ENCODE measurements around the gene MATCAP1. TPM values are rescaled to one million over a fixed set of nuclear protein-coding genes. Genes with fewer than 3 reads are reported as not detected.

Gene MATCAP1
- total RNA-seq, 2 experiments from 2014 or later: 38.6 to 56.0 TPM

DNA sequence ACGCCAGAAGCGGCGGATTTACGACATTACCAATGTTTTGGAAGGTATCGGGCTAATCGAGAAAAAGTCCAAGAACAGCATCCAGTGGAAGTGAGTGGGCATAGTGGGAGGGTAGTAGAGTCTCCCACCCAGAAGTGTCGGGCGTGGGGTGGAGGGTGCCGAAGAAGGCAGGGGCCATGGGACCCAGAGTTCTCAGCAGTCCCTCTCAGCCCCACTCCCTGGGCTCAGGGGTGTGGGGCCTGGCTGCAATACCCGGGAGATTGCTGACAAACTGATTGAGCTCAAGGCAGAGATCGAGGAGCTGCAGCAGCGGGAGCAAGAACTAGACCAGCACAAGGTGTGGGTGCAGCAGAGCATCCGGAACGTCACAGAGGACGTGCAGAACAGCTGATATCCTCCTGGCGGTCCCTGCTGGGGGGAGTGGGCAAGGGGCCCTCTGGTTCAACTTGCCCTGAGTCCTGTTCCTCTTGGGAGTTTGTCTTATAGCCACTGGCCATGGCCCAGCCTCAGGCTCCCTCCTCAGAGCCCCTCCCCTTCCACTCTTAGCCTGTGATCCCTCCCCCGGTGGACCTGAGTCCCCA is 9.1 kb upstream of the MATCAP1 start:
- H3K4me1 Mint-ChIP-seq: peaks cover 52% of the 10 kb centered on the region
- H3K27me3 Mint-ChIP-seq: no peaks in the 10 kb centered on the region
- no peaks in the 10 kb centered on the region for H3K9me3 Mint-ChIP-seq (ENCODE audit: low read depth)
- ATAC-seq (peak; percentile 41), DNase-seq (peak; percentile 70)
- H3K27ac Mint-ChIP-seq: peak overlapping the region; percentile 89
- peaks cover 38% of the 10 kb centered on the region for H3K36me3 Mint-ChIP-seq
- peak overlapping the region; percentile 98 for H3K4me3 Mint-ChIP-seq
- CTCF ChIA-PET: interaction anchor here (1.0 to 4.0 kb wide), 14 partner anchors 8 to 362 kb away, joined by 3 to 25 read pairs (median 4); partner anchors contain the start of genes CES3, FBXL8, FHOD1 and MATCAP1

DNA sequence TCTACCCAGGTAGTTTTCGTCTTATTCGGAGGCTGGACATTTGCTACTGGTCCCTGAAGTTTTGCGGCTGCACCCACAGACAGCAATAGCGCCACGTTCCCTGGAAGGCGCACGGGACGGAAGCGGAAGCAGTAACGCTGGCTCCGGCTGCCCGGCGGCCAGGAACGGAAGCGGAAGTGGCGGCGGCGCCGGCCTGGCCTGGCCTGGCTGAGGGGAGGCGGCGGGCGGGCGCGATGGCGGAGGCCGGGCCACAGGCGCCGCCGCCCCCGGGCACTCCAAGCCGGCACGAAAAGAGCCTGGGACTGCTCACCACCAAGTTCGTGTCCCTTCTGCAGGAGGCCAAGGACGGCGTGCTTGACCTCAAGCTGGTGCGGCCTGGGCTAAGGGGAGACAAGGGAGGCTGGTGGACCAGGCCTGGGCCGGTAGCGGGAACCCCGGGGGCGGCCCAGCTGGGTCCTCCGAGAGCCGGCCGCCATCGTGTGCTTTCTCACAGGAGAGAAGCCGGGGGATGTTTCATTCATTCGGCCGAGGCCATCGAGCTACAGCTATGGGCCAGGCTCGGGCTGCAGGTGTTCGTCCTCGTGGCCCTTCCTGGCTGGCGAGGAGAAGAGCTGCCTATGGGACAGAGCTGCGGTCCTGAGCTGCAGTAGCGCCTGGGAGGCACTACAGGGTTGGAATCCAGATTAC is 8.4 kb upstream of the MATCAP1 start, which contains the start of gene E2F4:
E2F4 (plus strand) TSS at position 161 of the 687 bp plus-strand sequence; CDS start at position 234, 73 bp downstream.
- ATAC-seq (peak; percentile 92), DNase-seq (peak; percentile 93)
- Mint-ChIP-seq H3K27me3 (no peaks in the 10 kb centered on the region), H3K27ac (peak within 1 kb of the TSS; percentile 89), H3K4me1 (peaks cover 52% of the 10 kb centered on the region), H3K36me3 (peaks cover 34% of the 10 kb centered on the region), H3K4me3 (peak within 1 kb of the TSS; percentile 98), H3K9me3 (ENCODE audit: low read depth) (no peaks in the 10 kb centered on the region)
- CTCF ChIA-PET: interaction anchor here (1.0 to 4.0 kb wide), 13 partner anchors 8 to 362 kb away, joined by 3 to 25 read pairs (median 4); partner anchors contain the start of genes CES3, FHOD1, MATCAP1 and NAE1

DNA sequence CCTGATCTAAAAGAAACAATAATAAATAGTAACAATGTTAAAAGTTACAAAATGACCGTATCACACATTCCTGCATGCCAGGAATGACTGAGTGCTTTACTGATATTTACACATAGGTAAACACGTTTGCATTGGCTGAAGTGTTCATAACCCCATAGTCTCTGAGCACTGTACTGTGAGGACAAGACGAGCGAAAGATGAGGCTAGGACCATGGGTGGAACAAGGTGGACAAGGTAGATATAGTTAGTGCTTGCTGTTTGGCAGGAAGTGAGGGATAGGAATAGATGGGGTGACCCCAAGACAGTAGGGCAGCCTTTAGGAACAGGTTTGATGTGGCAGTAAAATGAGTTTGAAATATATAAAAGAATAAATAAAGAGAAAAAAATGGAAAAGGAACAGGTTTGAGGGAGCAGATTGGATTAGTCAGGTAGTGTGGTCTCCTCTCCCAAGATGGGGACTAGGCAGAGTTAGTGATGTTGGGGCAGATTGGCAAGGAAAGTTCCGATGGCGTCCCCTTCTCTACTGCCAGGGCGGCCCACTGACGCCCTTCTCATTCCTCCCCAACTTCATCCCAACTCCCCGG is 7.7 kb upstream of the MATCAP1 start:
- H3K36me3 Mint-ChIP-seq: peaks cover 28% of the 10 kb centered on the region
- H3K9me3 Mint-ChIP-seq (ENCODE audit: low read depth): no peaks in the 10 kb centered on the region
- DNase-seq (no peak), ATAC-seq (peak; percentile 4)
- H3K4me3 Mint-ChIP-seq: peak overlapping the region; percentile 98
- peaks cover 46% of the 10 kb centered on the region for H3K4me1 Mint-ChIP-seq
- CTCF ChIA-PET: interaction anchor here (1.0 to 4.0 kb wide), 3 partner anchors 35 to 87 kb away, joined by 3 to 25 read pairs (median 9); partner anchors contain the start of genes FHOD1 and TMEM208
- peaks cover 1% of the 10 kb centered on the region for H3K27me3 Mint-ChIP-seq
- H3K27ac Mint-ChIP-seq: peak overlapping the region; percentile 89

DNA sequence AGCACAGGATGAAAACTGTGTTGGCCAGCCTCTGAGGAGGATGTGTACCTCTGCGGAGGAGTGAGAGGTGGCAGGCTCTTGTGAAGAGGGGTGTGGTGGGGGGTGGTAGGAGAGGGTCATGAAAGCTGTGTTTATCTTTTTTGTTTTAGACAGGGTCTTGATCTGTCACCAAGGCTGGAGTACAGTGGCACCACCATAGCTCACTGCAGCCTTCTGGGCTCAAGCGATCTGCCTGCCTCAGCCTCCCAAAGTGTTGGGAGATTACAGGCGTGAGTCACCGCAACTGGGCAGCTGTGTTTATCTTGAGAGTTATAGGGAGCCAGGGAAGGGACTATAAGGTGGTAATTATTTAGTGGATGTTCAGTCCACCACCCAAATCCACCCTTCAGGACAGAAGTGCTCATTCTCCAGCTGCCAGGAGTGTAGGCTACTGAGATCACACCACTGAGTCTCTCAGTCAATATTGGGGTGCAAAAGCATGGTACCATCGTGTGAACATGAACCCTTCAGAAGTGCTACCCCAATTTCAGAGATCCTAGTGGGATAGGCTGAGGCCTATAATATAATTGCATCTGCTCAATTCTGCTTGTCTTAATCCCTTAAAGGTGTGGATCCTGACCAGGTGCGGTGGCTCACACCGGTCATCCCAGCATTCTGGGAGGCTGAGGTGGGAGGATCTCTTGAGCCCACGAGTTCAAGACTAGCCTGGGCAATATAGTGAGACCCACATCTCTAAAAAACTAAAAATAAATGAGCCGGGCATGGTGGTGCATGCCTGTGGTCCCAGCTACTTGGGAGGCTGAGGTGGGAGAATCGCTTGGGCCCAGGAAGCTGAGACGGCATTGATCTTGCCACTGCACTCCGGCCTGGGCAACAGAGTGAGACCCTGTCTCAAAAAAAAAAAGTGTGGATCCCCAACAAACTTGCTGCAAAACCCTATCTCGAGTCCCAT is 7.0 kb upstream of the MATCAP1 start:
- no peak overlapping the region for H3K27ac Mint-ChIP-seq
- ATAC-seq: no peak

DNA sequence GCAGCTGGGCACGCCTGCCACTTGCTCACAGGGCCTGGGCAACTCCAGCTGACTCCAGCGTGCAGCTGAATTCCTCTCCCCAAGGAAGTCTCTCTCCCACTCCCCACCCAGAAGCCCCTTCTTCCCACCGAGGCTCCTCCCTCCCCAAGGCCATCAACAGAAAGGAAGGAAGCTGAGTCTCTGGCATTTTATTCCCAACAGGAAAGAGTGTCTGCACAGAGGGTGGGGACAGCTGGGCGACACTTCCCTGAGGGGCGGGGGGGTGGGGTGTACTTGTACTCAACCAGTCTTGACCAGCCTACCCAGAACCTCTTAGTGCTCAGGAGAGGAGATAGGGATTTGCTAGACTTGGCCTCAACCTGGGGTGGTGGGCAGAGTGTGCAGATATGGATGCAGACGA is 6.3 kb upstream of the MATCAP1 start, which contains the start of gene EXOC3L1:
EXOC3L1 (minus strand) TSS at position 96 of the 400 bp plus-strand sequence. CDS start 460 bp downstream, outside the sequence.
- Mint-ChIP-seq H3K4me1 (peaks cover 43% of the 10 kb centered on the region), H3K4me3 (no peak within 1 kb of the TSS), H3K9me3 (ENCODE audit: low read depth) (no peaks in the 10 kb centered on the region), H3K36me3 (peaks cover 16% of the 10 kb centered on the region), H3K27ac (no peak within 1 kb of the TSS), H3K27me3 (peaks cover 15% of the 10 kb centered on the region)
- CTCF ChIA-PET: interaction anchor here (0.6 to 1.0 kb wide), 2 partner anchors 17 to 35 kb away, joined by 3 read pairs; no protein-coding TSS in a partner anchor
- no peak for ATAC-seq
- no peak for DNase-seq

More for the DNA sequence above, 7.0 kb upstream of the MATCAP1 start:
- Mint-ChIP-seq H3K4me3 (no peak overlapping the region), H3K36me3 (peaks cover 21% of the 10 kb centered on the region), H3K27me3 (peaks cover 8% of the 10 kb centered on the region), H3K9me3 (ENCODE audit: low read depth) (no peaks in the 10 kb centered on the region), H3K4me1 (peaks cover 42% of the 10 kb centered on the region)
- no peak for DNase-seq
- CTCF ChIA-PET: interaction anchor here (0.6 to 1.0 kb wide), 2 partner anchors 17 to 36 kb away, joined by 3 read pairs; no protein-coding TSS in a partner anchor

DNA sequence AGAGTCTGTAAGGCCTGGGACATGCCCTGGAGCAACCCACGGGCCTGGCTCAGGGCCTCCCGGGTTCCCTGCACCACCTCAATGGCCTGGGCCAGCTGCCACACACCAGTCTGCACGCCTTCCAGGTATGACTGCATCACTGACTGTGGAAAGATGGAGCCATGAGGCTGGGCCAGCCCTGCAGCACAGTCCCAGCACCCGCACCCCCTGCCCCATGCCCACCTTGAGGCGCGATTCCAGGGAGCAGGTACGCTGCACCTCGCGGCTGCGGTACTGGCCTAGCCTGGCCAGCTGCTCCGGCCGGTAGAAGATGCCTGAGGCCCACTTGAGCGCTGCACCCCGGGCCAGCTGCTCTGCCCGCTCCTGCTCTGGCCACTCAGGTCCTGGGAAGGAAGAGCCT is 5.0 kb upstream of the MATCAP1 start:
- CTCF ChIA-PET: interaction anchor here (1.2 to 1.6 kb wide), 2 partner anchors 15 to 57 kb away, joined by 3 to 6 read pairs; no protein-coding TSS in a partner anchor
- no peak for ATAC-seq

DNA sequence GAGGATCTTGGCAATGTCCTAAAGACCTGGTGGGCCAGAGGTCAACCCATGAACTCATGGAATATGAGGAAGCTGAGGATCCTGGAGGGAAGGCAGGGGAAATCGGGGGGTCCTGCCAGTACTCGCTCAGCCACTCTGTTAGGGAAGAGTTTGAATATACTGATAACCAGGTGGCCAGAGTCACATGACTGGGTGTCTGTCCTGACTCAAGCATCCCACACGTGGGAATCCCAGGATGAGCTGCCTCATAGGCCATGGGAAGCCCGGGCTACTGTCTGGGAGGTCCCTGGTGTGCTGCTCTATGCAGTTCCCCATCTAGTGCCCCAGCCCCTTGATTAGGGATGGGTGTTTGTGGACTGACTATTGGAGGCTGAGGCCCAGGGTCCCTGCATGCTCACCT is 4.6 kb upstream of the MATCAP1 start:
- no peak for DNase-seq
- peaks cover 31% of the 10 kb centered on the region for H3K4me1 Mint-ChIP-seq
- H3K9me3 Mint-ChIP-seq (ENCODE audit: low read depth): no peaks in the 10 kb centered on the region
- no peak overlapping the region for H3K4me3 Mint-ChIP-seq
- no peak overlapping the region for H3K27ac Mint-ChIP-seq
- ATAC-seq: no peak
- peaks cover 4% of the 10 kb centered on the region for H3K36me3 Mint-ChIP-seq
- peaks cover 18% of the 10 kb centered on the region for H3K27me3 Mint-ChIP-seq
- CTCF ChIA-PET: interaction anchor here (1.2 to 3.8 kb wide), 3 partner anchors 14 to 58 kb away, joined by 3 to 14 read pairs (median 6); partner anchors contain the start of gene NOL3

More for the DNA sequence above, 5.0 kb upstream of the MATCAP1 start:
- peaks cover 5% of the 10 kb centered on the region for H3K36me3 Mint-ChIP-seq
- no peak overlapping the region for H3K27ac Mint-ChIP-seq
- peaks cover 18% of the 10 kb centered on the region for H3K27me3 Mint-ChIP-seq
- DNase-seq: no peak
- no peak overlapping the region for H3K4me3 Mint-ChIP-seq
- peaks cover 36% of the 10 kb centered on the region for H3K4me1 Mint-ChIP-seq
- no peaks in the 10 kb centered on the region for H3K9me3 Mint-ChIP-seq (ENCODE audit: low read depth)

DNA sequence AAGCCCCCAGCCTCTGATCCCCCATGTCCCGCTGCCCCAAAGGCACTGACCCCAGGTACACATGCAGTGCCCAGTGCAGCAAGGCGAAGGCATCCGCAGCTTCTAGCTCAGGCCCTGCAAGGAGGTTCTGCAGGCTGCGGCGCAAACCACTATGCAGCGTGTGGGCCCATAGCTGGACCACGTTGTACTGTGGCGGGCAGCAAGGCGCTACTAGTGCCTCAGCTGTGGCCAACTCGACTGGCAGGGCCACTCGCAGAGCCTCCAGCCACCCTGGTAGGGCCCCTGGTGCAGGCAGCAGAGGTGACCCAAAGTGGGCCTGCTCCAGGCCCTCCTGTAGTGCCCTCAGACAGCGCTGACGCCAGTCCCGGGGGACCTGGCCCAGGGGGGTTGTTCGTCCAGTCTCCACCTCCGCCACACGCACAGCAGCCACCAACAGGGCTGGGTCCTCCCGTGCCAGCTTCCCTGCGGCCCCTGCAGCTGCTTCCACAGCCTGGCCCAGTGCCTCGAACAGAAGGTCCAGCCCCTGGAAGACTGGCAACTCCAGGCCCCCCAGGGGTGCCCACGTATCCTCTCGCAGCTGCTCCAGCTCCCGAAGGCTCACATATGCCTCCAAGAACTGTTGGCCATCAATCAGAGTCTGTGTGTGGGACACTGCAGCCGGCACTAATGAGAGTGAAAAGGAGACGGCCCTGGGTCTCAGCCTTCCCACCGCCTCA is 3.6 kb upstream of the MATCAP1 start:
- Mint-ChIP-seq H3K27me3 (peaks cover 18% of the 10 kb centered on the region), H3K9me3 (ENCODE audit: low read depth) (no peaks in the 10 kb centered on the region), H3K36me3 (no peaks in the 10 kb centered on the region), H3K4me1 (peaks cover 22% of the 10 kb centered on the region), H3K27ac (no peak overlapping the region), H3K4me3 (no peak overlapping the region)
- CTCF ChIA-PET: interaction anchor here (1.0 to 3.8 kb wide), 5 partner anchors 13 to 40 kb away, joined by 3 to 14 read pairs (median 6); partner anchors contain the start of genes HSF4, NOL3 and TMEM208
- no peak for ATAC-seq
- no peak for DNase-seq

DNA sequence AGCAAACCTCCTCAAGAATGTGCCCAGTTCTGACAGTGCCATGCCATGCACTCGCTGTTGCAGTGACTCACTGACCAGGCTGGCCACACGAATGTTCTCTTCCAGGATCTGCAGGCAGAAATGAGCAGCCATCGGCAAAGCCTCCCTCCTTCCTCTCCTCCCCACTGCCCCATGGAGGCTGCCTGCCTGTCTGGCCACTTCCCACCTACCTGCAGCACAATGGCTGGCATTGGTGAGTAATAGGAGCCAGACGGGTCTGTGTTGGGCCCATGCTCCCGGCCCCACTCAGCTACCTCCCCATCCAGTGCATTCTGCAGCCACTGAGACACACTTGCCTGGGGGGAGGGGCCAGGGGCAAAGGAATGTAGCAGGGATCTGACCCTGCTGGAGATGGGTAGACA is 2.8 kb upstream of the MATCAP1 start:
- H3K4me3 Mint-ChIP-seq: no peak overlapping the region
- DNase-seq (no peak), ATAC-seq (no peak)
- H3K9me3 Mint-ChIP-seq (ENCODE audit: low read depth): no peaks in the 10 kb centered on the region
- H3K36me3 Mint-ChIP-seq: no peaks in the 10 kb centered on the region
- no peak overlapping the region for H3K27ac Mint-ChIP-seq
- peaks cover 18% of the 10 kb centered on the region for H3K27me3 Mint-ChIP-seq
- CTCF ChIA-PET: interaction anchor here (1.0 to 4.4 kb wide), 6 partner anchors 13 to 211 kb away, joined by 3 to 52 read pairs (median 17); partner anchors contain the start of genes NOL3 and TMEM208
- H3K4me1 Mint-ChIP-seq: peaks cover 18% of the 10 kb centered on the region

DNA sequence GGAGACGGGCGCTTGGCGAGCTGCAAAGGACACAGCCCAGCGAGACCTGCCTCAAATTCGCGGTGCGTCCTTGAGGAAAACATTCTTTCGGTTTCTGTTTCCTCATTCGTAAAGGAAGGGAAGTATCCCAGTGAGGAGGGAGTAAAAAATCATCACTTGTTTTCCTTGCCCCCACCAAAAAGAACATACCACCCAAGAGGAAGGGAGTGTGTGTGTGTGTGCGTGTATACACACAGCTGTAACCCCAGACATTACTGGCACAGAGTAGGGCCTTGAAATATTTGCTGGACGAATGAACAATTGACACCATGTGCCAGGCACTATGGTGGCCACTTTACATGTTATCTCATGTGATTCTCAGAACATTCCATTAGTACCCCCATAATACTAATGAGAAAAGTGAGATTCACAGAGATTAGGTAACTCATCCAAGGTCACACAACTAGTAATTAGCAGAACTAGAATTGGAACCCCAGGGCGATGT is 1.9 kb upstream of the MATCAP1 start:
- peaks cover 15% of the 10 kb centered on the region for H3K4me1 Mint-ChIP-seq
- H3K9me3 Mint-ChIP-seq (ENCODE audit: low read depth): no peaks in the 10 kb centered on the region
- DNase-seq (no peak), ATAC-seq (no peak)
- CTCF ChIA-PET: interaction anchor here (0.8 to 5.0 kb wide), 26 partner anchors 9 to 239 kb away, joined by 3 to 72 read pairs (median 6); partner anchors contain the start of genes B3GNT9, CES3, ELMO3 and FBXL8
- H3K4me3 Mint-ChIP-seq: peak overlapping the region; percentile 68
- no peak overlapping the region for H3K27ac Mint-ChIP-seq
- H3K36me3 Mint-ChIP-seq: no peaks in the 10 kb centered on the region
- H3K27me3 Mint-ChIP-seq: peaks cover 18% of the 10 kb centered on the region

DNA sequence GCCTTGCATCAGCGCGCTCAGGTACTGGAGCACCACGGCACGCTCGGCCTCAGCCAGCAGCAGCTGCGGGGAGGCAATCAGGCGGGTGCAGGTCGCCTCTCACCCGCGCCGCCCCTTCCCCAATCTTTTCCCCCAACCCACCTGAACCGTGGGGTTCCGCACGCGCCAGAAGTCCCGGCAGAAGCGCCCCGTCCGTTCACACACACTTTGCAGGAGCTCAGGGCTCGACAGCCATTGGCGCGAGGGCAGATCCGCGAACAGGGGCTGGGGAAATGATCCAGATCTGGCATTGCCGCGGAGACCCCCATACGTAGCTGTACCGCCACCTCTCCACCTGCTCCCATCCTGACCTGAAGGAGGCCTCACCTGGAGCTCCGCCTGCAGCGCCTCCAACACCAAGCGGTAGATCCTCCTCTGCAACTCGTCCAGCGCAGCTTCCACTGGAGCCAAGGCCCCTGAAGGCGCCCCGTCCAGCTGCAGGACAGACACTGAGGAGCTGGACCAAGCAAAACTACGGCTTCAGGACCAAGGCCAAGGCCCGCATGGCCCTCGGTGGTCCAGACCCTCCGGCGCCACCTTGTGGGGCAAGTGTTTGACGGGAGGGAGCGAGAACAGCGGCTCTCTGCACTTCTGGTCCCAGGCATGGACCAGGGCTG is 1.4 kb upstream of the MATCAP1 start:
- CTCF ChIA-PET: interaction anchor here (0.6 to 5.0 kb wide), 32 partner anchors 8 to 289 kb away, joined by 3 to 72 read pairs (median 5); partner anchors contain the start of genes B3GNT9, CES3, ELMO3 and FBXL8
- Mint-ChIP-seq H3K27me3 (peaks cover 18% of the 10 kb centered on the region), H3K36me3 (no peaks in the 10 kb centered on the region), H3K27ac (no peak overlapping the region), H3K9me3 (ENCODE audit: low read depth) (no peaks in the 10 kb centered on the region), H3K4me1 (peaks cover 15% of the 10 kb centered on the region), H3K4me3 (peak overlapping the region; percentile 68)
- peak; percentile 93 for DNase-seq
- ATAC-seq: peak; percentile 28
